ENCODE measurements around the gene GNPTG.

DNA sequence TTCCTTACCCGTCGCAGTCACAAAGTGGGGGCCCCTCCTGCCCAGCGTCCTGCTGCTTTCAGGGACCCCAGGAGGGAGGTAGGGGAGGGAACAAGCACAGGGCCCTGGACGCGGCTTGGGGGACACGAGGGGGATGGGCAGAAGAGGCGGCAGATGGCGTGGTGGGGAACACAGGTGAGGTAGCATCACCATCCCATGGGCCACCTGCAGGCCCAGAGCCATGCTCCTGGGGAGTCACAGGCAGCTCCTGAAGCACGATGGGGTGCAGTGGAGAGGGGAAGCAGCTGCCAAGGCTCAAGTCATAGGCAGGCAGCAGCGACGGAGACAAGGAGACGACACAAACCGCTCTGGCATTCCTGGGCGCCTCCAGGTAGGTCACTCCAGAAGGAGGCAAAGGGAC is 52.0 kb downstream of the GNPTG start:
- TF ChIP-seq SIN3A (conservative IDR thresholded peaks at IDR 0.05 in 1 of 2, IDR thresholded peaks at IDR 0.05 in 1 of 2; ENCODE audit: low read depth in 1 of 2, low read length in 2 of 2) (no peak), NRF1 (IDR thresholded peaks at IDR 0.05; ENCODE audit: low read depth, low read length) (no peak), TCF12 (IDR thresholded peaks at IDR 0.05; ENCODE audit: low read depth, low read length) (no peak), CBX5 (IDR thresholded peaks at IDR 0.05; ENCODE audit: low read depth, low read length) (no peak), RAD21 (IDR thresholded peaks at IDR 0.05 in 1 of 2, conservative IDR thresholded peaks at IDR 0.05 in 1 of 2; ENCODE audit: low read depth in 2 of 2, low read length in 2 of 2) (no peak), NANOG (IDR thresholded peaks at IDR 0.05; ENCODE audit: insufficient read depth, low read depth, low read length, poor library complexity, severe bottlenecking) (no peak), POLR2A (IDR thresholded peaks at IDR 0.05; ENCODE audit: control extremely low read depth in 1 of 2, low read depth in 2 of 2, low read length in 2 of 2) (no peak), RXRA (IDR thresholded peaks at IDR 0.05; ENCODE audit: insufficient read depth, low read depth, low read length) (no peak), BACH1 (IDR thresholded peaks at IDR 0.05; ENCODE audit: low read length) (no peak), ZNF274 (IDR thresholded peaks at IDR 0.05; ENCODE audit: borderline replicate concordance, extremely low read depth, low read length) (no peak)
- TF ChIP-seq, protein P1, sequence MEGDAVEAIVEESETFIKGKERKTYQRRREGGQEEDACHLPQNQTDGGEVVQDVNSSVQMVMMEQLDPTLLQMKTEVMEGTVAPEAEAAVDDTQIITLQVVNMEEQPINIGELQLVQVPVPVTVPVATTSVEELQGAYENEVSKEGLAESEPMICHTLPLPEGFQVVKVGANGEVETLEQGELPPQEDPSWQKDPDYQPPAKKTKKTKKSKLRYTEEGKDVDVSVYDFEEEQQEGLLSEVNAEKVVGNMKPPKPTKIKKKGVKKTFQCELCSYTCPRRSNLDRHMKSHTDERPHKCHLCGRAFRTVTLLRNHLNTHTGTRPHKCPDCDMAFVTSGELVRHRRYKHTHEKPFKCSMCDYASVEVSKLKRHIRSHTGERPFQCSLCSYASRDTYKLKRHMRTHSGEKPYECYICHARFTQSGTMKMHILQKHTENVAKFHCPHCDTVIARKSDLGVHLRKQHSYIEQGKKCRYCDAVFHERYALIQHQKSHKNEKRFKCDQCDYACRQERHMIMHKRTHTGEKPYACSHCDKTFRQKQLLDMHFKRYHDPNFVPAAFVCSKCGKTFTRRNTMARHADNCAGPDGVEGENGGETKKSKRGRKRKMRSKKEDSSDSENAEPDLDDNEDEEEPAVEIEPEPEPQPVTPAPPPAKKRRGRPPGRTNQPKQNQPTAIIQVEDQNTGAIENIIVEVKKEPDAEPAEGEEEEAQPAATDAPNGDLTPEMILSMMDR (IDR thresholded peaks at IDR 0.05; ENCODE audit: control extremely low read depth in 1 of 3, insufficient read depth in 1 of 3, low read depth in 1 of 3, low read length in 3 of 3): no peak
